ENCODE measurements around the gene PAPLN. TPM values are rescaled to one million over a fixed set of nuclear protein-coding genes. Genes with fewer than 3 reads are reported as not detected.

Gene PAPLN
- polyA plus RNA-seq, 1 experiment = 1.0 TPM

DNA sequence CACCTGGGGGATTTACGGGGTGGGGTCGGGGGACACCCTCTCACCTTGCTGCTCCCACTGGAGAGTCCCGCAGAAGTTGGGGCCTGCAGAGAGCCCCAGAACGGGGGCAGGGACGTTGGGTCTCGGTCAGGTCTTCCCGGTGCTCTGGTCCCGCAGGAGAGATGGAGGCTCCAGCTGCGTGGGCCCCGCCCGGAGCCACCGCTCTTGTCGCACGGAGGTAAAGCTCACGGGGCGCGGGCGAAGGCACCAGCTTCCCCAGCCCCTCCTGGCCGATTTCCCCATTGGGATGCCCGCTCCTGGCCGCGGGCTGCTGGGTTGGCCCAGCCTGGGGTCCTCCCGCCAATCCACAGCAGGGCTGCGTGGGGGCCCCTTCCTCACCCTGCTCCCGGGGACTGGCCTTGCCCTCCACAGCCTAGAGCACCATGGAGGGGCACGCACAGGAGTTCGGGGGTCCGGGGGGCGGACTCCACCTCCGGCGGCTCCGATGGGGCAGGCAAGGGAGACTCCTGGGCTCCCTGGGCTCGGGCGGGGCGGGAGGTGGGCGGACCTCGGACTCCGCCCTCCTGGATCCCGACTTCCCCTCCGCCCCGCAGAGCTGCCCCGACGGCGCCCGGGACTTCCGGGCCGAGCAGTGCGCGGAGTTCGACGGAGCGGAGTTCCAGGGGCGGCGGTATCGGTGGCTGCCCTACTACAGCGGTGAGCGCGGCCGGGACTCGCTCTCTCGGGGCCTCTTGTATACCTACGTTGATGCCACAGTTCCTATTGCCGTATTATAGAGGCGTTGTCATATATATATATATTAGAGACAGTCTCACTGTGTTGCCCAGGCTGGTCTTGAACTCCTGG is 8.4 kb downstream of the PAPLN start:
- ChIA-PET POLR2A (no interaction called here), CTCF (no interaction called here)
- peaks cover 8% of the 10 kb centered on the region; the same call in 1 of the 2 replicates for H3K27me3 ChIP-seq (ENCODE audit: control insufficient read depth, insufficient read depth, low read length)
- H3K36me3 ChIP-seq (ENCODE audit: control insufficient read depth, insufficient read depth, low read length) = no peaks in the 10 kb centered on the region
- no peak for DNase-seq (ENCODE audit: low read depth)
- peak overlapping the region; percentile 44 for H3K4me3 ChIP-seq (ENCODE audit: low read depth, low read length)
- TF ChIP-seq, protein P1, sequence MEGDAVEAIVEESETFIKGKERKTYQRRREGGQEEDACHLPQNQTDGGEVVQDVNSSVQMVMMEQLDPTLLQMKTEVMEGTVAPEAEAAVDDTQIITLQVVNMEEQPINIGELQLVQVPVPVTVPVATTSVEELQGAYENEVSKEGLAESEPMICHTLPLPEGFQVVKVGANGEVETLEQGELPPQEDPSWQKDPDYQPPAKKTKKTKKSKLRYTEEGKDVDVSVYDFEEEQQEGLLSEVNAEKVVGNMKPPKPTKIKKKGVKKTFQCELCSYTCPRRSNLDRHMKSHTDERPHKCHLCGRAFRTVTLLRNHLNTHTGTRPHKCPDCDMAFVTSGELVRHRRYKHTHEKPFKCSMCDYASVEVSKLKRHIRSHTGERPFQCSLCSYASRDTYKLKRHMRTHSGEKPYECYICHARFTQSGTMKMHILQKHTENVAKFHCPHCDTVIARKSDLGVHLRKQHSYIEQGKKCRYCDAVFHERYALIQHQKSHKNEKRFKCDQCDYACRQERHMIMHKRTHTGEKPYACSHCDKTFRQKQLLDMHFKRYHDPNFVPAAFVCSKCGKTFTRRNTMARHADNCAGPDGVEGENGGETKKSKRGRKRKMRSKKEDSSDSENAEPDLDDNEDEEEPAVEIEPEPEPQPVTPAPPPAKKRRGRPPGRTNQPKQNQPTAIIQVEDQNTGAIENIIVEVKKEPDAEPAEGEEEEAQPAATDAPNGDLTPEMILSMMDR (IDR thresholded peaks at IDR 0.05; ENCODE audit: insufficient read depth, low read depth, low read length) = no peak

GRCh38 chr14:73246387-73247150 is 9.3 kb downstream of the PAPLN start:
- POLR2A ChIA-PET = no interaction called here
- no peaks in the 10 kb centered on the region for H3K36me3 ChIP-seq (ENCODE audit: control insufficient read depth, insufficient read depth, low read length)
- H3K27me3 ChIP-seq (ENCODE audit: control insufficient read depth, insufficient read depth, low read length) = peaks cover 8% of the 10 kb centered on the region; the same call in 1 of the 2 replicates
- TF ChIP-seq, protein P1 (IDR thresholded peaks at IDR 0.05; ENCODE audit: insufficient read depth, low read depth, low read length) = no peak
- peak overlapping the region; percentile 44 for H3K4me3 ChIP-seq (ENCODE audit: low read depth, low read length)
- CTCF ChIA-PET = no interaction called here
- DNase-seq (ENCODE audit: low read depth) = no peak

DNA sequence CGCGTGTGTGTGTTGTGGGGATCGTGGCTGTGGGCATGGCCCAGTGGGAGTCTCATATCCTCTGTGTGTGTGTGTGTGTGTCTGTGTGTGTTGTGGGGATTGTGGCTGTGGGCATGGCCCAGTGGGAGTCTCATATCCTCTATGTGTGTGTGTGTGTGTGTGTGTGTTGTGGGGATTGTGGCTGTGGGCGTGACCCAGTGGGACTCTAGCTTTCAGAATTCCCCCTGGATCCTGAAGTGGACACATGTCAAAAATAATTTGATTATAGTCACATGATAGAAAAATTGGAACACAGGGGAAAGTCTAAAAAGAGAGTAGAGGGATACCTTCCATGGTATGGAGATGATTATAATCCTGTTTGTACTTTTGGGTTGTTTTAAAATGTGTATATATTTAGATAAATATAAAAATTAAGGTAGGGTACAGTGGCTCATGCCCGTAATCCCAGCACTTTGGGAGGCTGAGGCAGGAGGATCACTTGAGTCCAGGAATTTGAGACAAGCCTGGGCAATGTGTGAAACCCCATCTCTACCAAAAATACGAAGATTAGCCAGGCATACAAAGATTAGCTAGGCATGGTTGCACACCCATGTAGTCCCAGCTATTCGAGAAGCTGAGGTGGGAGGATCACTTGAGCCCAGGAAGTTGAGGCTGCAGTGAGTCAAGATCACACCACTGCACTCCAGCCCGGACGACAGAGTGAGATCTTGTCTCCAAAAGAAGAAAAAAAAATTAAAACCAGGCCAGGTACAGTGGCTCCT is 11.0 kb downstream of the PAPLN start:
- DNase-seq (ENCODE audit: low read depth) = no peak

GRCh38 chr14:73249108-73249507 is 11.8 kb downstream of the PAPLN start:
- no peaks in the 10 kb centered on the region for H3K36me3 ChIP-seq (ENCODE audit: control insufficient read depth, insufficient read depth, low read length)
- no peak for DNase-seq (ENCODE audit: low read depth)
- ChIA-PET CTCF (no interaction called here), POLR2A (no interaction called here)
- H3K4me3 ChIP-seq (ENCODE audit: low read depth, low read length) = no peak overlapping the region
- TF ChIP-seq, protein P1 (IDR thresholded peaks at IDR 0.05; ENCODE audit: insufficient read depth, low read depth, low read length) = no peak
- H3K27me3 ChIP-seq (ENCODE audit: control insufficient read depth, insufficient read depth, low read length) = peaks cover 5% of the 10 kb centered on the region; the same call in 1 of the 2 replicates

More for the DNA sequence above, 11.0 kb downstream of the PAPLN start:
- H3K4me3 ChIP-seq (ENCODE audit: low read depth, low read length) = no peak overlapping the region
- TF ChIP-seq, protein P1 (IDR thresholded peaks at IDR 0.05; ENCODE audit: insufficient read depth, low read depth, low read length) = no peak
- ChIA-PET CTCF (no interaction called here), POLR2A (no interaction called here)
- H3K36me3 ChIP-seq (ENCODE audit: control insufficient read depth, insufficient read depth, low read length) = no peaks in the 10 kb centered on the region
- H3K27me3 ChIP-seq (ENCODE audit: control insufficient read depth, insufficient read depth, low read length) = peaks cover 8% of the 10 kb centered on the region; the same call in 1 of the 2 replicates
